Ammon's horn (tissue), 1 donor: ENCODE measurements around the gene ARL14EP.

Experiments used
- DNase-seq: peaks from one replicate; pipeline ENCODE4 v3.0.0-alpha.2; 2016; ENCODE audit warnings: low spot score

The ARL14EP gene

GRCh38 chr11:30380846-30381245 lies 57.9 kb downstream of the ARL14EP start:
- DNase-seq = no peak

GRCh38 chr11:30381879-30382278 lies 59.0 kb downstream of the ARL14EP start:
- no peak for DNase-seq
